OCI-M1 (cell line): ENCODE results near the gene PIK3R1.
A peak's percentile ranks its signal among the peaks of the same experiment; 100 is the strongest.

ENCODE experiments used
- DNase-seq: peaks from one replicate; lab custom pipeline; 2025; lab: John Stamatoyannopoulos, UW

PIK3R1 gene

GRCh38 chr5:68331192-68332079 lies 115.9 kb downstream of the PIK3R1 start:
- peak; percentile 89 for DNase-seq

GRCh38 chr5:68332080-68332451 lies 116.5 kb downstream of the PIK3R1 start:
- DNase-seq = no peak

GRCh38 chr5:68332556-68332955 lies 117.0 kb downstream of the PIK3R1 start:
- DNase-seq = no peak

- DNase-seq = peak; percentile 71
Observed at GRCh38 chr5:68333649-68334552, 118.3 kb downstream of the PIK3R1 start.

- peak; percentile 46 for DNase-seq
Observed at GRCh38 chr5:68334553-68334886, 119.0 kb downstream of the PIK3R1 start.

GRCh38 chr5:68335075-68335474 lies 119.5 kb downstream of the PIK3R1 start:
- no peak for DNase-seq

GRCh38 chr5:68336200-68336599 lies 120.6 kb downstream of the PIK3R1 start:
- DNase-seq = no peak

- no peak for DNase-seq
Observed at GRCh38 chr5:68337235-68337634, 121.7 kb downstream of the PIK3R1 start.

GRCh38 chr5:68339921-68340321 lies 124.4 kb downstream of the PIK3R1 start:
- no peak for DNase-seq

GRCh38 chr5:68341006-68341405 lies 125.5 kb downstream of the PIK3R1 start:
- DNase-seq = no peak

- DNase-seq = no peak
Observed at GRCh38 chr5:68342693-68343092, 127.1 kb downstream of the PIK3R1 start.

- DNase-seq = peak; percentile 30
Observed at GRCh38 chr5:68343421-68343826, 127.9 kb downstream of the PIK3R1 start.

- DNase-seq = peak; percentile 85
Observed at GRCh38 chr5:68344447-68345111, 129.0 kb downstream of the PIK3R1 start.

- DNase-seq = no peak
Observed at GRCh38 chr5:68345171-68345570, 129.6 kb downstream of the PIK3R1 start.

- peak; percentile 47 for DNase-seq
Observed at GRCh38 chr5:68345582-68345981, 130.0 kb downstream of the PIK3R1 start.

- peak; percentile 65 for DNase-seq
Observed at GRCh38 chr5:68347536-68347935, 132.0 kb downstream of the PIK3R1 start.

- DNase-seq = no peak
Observed at GRCh38 chr5:68348447-68349222, 133.1 kb downstream of the PIK3R1 start.

GRCh38 chr5:68350176-68350575 lies 134.6 kb downstream of the PIK3R1 start:
- DNase-seq = no peak
